Panc1 (cell line): ENCODE results near the gene BAIAP2. TPM values are rescaled to one million over a fixed set of nuclear protein-coding genes. Genes with fewer than 3 reads are reported as not detected.

Source experiments
- ATAC-seq: fragments of 200-7000 bp; cut with Tn5 transposase; 2 replicates; pipeline ENCODE4 v1.9.1; 2020; ENCODE audit warnings: mild to moderate bottlenecking, moderate library complexity
- BruUV-seq: library from RNA; stranded (reverse); fragments of 400-500 nt; replicated peaks from 2 replicates; lab custom pipeline; 2021; lab: Mats Ljungman, UMichigan
- CTCF ChIA-PET: fragments of 300-600 bp; sonication (Branson Sonifier 250); formaldehyde crosslinking; loops from one replicate; lab custom pipeline; 2022; ENCODE audit warnings: antibody characterized with exemption; lab: Charles Lee
- POLR2A ChIA-PET: fragments of 300-600 bp; sonication (Branson Sonifier 250); formaldehyde crosslinking; loops from one replicate; lab custom pipeline; 2022; ENCODE audit warnings: antibody characterized with exemption; lab: Charles Lee
- DNase-seq: peaks from one replicate; pipeline ENCODE4 v3.0.0-alpha.2; 2010; ENCODE audit warnings: low read depth, low spot score
- H3K27ac ChIP-seq: 2 replicates; pipeline ENCODE4 v1.5.1; 2011; ENCODE audit warnings: mild to moderate bottlenecking, low read length, inconsistent platforms
- H3K27me3 ChIP-seq: fragments of 200-500 bp; sonication (Bioruptor generic); 2 replicates; pipeline ENCODE4 v1.6.0; 2014; ENCODE audit warnings: low read length, inconsistent platforms; ENCODE audit not compliant: control insufficient read depth, insufficient read depth
- H3K36me3 ChIP-seq: fragments of 200-500 bp; sonication (Bioruptor generic); 2 replicates; pipeline ENCODE4 v1.5.1; 2014; ENCODE audit warnings: inconsistent platforms, mild to moderate bottlenecking, low read length, moderate library complexity; ENCODE audit not compliant: control insufficient read depth, insufficient read depth
- H3K4me1 ChIP-seq: 2 replicates; pipeline ENCODE4 v1.5.1; 2011; ENCODE audit warnings: inconsistent platforms, mild to moderate bottlenecking, low read length, moderate library complexity; ENCODE audit not compliant: control insufficient read depth, insufficient read depth
- H3K4me3 ChIP-seq, 2 experiments: 2 replicates each; pipeline ENCODE4 v1.5.1; 2011 to 2012; ENCODE audit warnings: low read depth in 2 of 2, low read length in 2 of 2, mild to moderate bottlenecking in 2 of 2, inconsistent platforms in 1 of 2, moderate library complexity in 1 of 2
- H3K9me3 ChIP-seq: fragments of 200-500 bp; sonication (Bioruptor generic); 2 replicates; pipeline ENCODE4 v1.5.1; 2014; ENCODE audit warnings: low read depth, mild to moderate bottlenecking, inconsistent platforms, low read length, moderate library complexity; ENCODE audit not compliant: control insufficient read depth, insufficient read depth
- CTCF ChIP-seq: fragments of 450-650 bp; IDR thresholded peaks from 2 replicates; pipeline ENCODE4 v1.5.1; 2017; ENCODE audit warnings: mild to moderate bottlenecking
- POLR2AphosphoS5 ChIP-seq: IDR thresholded peaks from 2 replicates; pipeline ENCODE4 v1.6.1; 2012; ENCODE audit warnings: mild to moderate bottlenecking, low read depth, low read length, moderate library complexity
- REST ChIP-seq, 2 experiments: IDR thresholded peaks; 2 replicates each; pipeline ENCODE4 v1.6.1; 2011 to 2012; ENCODE audit warnings: low read depth in 2 of 2, control low read depth in 1 of 2, low read length in 1 of 2, mild to moderate bottlenecking in 1 of 2, moderate library complexity in 1 of 2; ENCODE audit not compliant: insufficient read depth in 1 of 2
- SIN3A ChIP-seq: IDR thresholded peaks from 2 replicates; pipeline ENCODE4 v1.6.1; 2012; ENCODE audit warnings: low read depth, mild to moderate bottlenecking, low read length, moderate library complexity, borderline replicate concordance; ENCODE audit not compliant: insufficient read depth
- TCF7L2 ChIP-seq: IDR thresholded peaks from 2 replicates; pipeline ENCODE4 v1.6.1; 2011; ENCODE audit warnings: mild to moderate bottlenecking, low read depth, low read length, inconsistent platforms
- in situ Hi-C: cut with HindIII; loops from 2 replicates; pipeline ENCODE4 v1.10.0; 2016; ENCODE audit warnings: low sequenced_read_pairs, low pct_unique_long_range_greater_than_20kb
- intact Hi-C: fragments of 100-400 bp; cut with micrococcal nuclease; formaldehyde crosslinking; loops from one replicate; pipeline ENCODE4 v1.10.0; 2022; ENCODE audit not compliant: unreplicated experiment
- total RNA-seq: library from RNA; stranded (reverse); gene quantifications from one replicate; pipeline ENCODE4 v1.2.1, GENCODE V29; 2021; ENCODE audit not compliant: unreplicated experiment

The BAIAP2 gene
- total RNA-seq, 1 experiment from 2014 or later: 125 TPM

- Histone ChIP-seq H3K9me3 (no peaks in the 10 kb centered on the region), H3K27ac (no peak overlapping the region), H3K36me3 (no peaks in the 10 kb centered on the region; the same call in 1 of the 2 replicates), H3K4me1 (peaks cover 12% of the 10 kb centered on the region), H3K4me3 (no peak overlapping the region), H3K27me3 (no peaks in the 10 kb centered on the region)
- ATAC-seq (no peak), DNase-seq (no peak)
- TF ChIP-seq POLR2AphosphoS5: no peak
- in situ Hi-C loops (no loop called here), intact Hi-C loops (no loop called here)
- CTCF ChIA-PET: no interaction called here
- POLR2A ChIA-PET: no interaction called here
- BruUV-seq: no TSS peak
Observed at GRCh38 chr17:81102869-81103268, 67.9 kb downstream of the BAIAP2 start.

GRCh38 chr17:81103379-81103778 is 68.4 kb downstream of the BAIAP2 start:
- H3K27me3 ChIP-seq: no peaks in the 10 kb centered on the region
- no peak overlapping the region for H3K27ac ChIP-seq
- DNase-seq (no peak), ATAC-seq (no peak)
- POLR2A ChIA-PET: no interaction called here
- no TSS peak for BruUV-seq
- H3K36me3 ChIP-seq: no peaks in the 10 kb centered on the region; the same call in 1 of the 2 replicates
- in situ Hi-C loops: no loop called here
- intact Hi-C loops: no loop called here
- TF ChIP-seq REST (IDR thresholded peaks at IDR 0.05; ENCODE audit: insufficient read depth in 1 of 2, low read depth in 2 of 2, low read length in 1 of 2): no peak
- H3K4me3 ChIP-seq: no peak overlapping the region
- CTCF ChIA-PET: interaction anchor here (0.6 to 1.0 kb wide), 2 partner anchors 12 to 82 kb away, joined by 3 to 7 read pairs; no protein-coding TSS in a partner anchor
- no peaks in the 10 kb centered on the region for H3K9me3 ChIP-seq
- peaks cover 7% of the 10 kb centered on the region for H3K4me1 ChIP-seq

- H3K4me1 ChIP-seq: no peaks in the 10 kb centered on the region; the same call in 1 of the 2 replicates
- H3K27ac ChIP-seq: no peak overlapping the region
- intact Hi-C loops (no loop called here), in situ Hi-C loops (no loop called here)
- ChIA-PET POLR2A (no interaction called here), CTCF (no interaction called here)
- H3K9me3 ChIP-seq: no peaks in the 10 kb centered on the region
- DNase-seq (no peak), ATAC-seq (no peak)
- TF ChIP-seq CTCF (no peak), REST (IDR thresholded peaks at IDR 0.05; ENCODE audit: insufficient read depth in 1 of 2, low read depth in 2 of 2, low read length in 1 of 2) (no peak), POLR2AphosphoS5 (no peak), TCF7L2 (no peak), SIN3A (no peak)
- BruUV-seq: no TSS peak
- H3K27me3 ChIP-seq: no peaks in the 10 kb centered on the region
- no peak overlapping the region for H3K4me3 ChIP-seq
- H3K36me3 ChIP-seq: peaks cover 2% of the 10 kb centered on the region
Observed at GRCh38 chr17:81106716-81107115, 71.8 kb downstream of the BAIAP2 start.
